Activated T-helper 9 cell treated with anti-CD3 and anti-CD28 coated beads, Interleukin-2, amount 50 U/mL, for 16 hours (primary cell): ENCODE results near the gene NUP50.

ENCODE experiments used
- DNase-seq: peaks from one replicate; pipeline ENCODE4 v3.0.0-alpha.2; 2020; ENCODE audit warnings: low read depth

The NUP50 gene

DNA sequence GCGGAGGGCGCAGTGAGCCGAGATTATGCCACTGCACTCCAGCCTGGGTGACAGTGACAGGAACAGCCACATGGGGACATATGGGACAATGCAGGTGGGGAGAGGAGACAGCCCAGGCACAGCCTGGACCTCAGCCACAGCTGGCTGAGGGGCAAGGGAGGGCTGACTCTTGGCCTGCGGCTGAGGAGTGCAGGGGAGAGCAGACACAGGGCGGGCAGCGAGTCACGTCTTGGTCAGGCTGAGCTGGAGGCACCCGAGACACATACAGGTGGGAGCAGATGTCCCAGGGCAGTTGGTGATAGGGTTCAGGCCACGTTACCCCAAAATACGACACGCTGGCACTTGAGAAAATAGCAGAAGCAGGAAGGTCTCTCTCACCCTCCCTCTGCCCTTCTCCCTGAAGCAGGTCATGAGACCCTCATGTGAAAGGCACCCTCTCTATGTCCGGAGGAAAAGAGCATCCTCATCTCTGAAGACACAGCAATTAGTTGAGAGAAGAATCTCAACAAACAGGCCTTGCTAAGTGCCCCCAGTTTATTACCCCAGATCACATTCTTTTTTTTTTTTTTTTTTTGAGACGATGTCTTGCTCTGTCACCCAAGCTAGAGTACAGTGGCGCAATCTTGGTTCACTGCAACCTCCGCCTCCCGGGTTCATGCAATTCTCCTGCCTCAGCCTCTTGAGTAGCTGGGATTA lies 66.4 kb downstream of the NUP50 start:
- DNase-seq = no peak

DNA sequence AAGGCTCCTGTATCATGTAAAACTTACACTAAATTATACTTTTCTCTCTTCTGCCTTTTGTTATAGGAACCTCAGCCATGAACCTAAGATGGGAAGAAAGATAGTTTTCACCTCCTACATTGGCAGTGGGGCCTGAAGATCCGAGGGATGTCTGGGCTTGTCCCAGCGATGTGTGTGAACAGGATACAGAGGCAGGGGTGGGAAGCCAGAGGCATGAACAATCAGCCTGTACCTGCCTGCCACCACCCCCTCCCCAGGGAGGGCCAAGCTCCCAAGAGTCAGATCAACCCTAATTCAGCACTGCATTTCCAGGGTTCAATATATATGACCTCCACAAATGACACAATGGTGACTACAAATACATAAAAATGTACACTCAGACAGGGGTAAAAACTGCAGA lies 67.6 kb downstream of the NUP50 start:
- no peak for DNase-seq

DNA sequence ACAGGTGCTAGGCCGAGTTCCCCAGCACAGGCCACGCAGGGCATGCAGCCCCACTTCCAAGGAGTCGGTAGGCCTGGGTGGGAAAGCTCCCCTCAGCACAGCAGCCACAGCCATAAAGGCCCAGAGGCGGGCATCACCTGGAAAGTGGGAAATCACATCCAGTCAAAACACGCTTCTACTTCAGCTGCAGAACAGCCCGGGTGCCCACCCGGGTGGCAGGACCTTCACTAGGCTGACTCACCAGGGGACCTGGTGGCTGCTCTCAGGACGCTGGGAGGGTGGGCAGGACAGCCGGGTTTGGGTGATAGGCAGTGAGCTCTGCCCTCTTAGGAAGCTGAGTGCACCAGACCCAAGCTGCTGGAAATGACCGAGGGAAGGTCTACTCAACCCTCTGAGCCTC lies 69.7 kb downstream of the NUP50 start:
- no peak for DNase-seq

DNA sequence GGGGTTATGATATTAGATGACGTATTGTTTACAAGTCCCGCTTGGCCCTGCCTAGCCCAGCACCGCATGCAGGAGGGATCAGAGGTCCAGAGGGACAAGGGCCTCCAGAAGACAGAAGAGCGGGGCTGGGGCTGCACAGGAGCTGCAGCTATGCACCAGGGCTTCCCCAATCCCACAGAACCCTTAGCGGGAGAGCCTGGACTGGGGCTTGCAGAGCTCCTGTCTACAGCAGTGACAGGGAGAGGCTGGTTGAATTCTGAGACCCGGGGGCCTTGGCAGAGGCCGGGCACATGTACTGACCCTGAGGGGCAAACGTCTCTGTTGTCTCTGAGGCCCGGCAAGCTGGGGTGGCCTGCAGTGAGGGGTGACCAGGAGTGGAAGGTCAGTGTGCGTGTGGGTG lies 70.1 kb downstream of the NUP50 start:
- no peak for DNase-seq

DNA sequence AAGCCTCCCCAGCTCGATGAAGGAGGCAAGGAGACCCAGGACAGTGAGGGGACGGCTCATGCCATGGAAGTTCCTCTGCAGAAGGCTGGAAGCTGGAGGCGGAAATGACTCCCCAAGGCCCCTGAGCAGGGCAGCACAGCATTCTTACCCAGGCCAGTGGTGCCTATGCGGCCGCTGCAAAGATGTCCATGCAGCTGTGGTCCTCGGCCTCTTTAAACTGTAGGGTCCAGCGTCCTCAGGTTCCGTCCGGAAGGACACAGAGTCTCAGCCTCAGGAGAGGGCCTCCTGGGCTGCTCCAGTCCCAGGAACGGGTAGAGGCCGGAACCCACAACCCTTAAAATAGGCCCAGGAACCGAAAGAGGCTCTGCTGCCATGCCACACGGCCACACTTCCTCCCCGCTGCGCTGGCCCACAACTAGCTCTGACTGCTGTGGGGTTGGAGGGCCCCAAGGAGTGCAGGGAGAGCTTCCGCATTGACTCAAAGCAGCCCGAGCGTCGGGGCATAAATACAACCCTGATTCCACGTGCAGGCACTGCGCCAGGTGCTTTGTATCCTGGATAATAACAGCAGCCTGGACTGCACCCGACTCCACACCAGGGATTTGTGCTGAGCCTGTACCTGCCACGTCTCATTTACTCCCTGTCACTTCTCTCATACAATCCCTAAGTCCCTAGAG lies 71.5 kb downstream of the NUP50 start:
- no peak for DNase-seq

DNA sequence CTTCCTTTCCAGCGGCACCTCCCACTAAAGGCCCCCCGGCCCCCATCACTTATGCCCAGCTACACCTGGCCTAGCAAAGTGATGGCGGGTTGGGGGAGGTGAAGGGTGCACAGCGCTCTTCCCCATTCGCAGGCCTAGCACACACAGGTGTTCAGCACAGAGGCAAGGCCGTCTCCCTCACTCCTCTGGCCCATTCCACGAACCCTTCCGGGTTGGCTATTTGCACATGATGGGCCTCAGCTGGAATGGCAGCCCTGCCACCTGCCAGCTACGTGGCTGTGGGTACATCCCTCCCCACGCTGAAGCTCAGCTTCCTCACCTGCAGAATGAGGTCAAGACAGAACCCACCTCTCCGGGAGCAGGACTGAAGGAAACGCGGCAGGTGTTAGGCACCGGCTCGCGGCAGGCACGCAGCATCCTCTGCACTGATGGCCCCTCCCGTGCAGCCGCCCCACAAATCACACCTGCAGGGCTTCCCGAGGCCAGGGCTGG lies 72.2 kb downstream of the NUP50 start:
- no peak for DNase-seq

DNA sequence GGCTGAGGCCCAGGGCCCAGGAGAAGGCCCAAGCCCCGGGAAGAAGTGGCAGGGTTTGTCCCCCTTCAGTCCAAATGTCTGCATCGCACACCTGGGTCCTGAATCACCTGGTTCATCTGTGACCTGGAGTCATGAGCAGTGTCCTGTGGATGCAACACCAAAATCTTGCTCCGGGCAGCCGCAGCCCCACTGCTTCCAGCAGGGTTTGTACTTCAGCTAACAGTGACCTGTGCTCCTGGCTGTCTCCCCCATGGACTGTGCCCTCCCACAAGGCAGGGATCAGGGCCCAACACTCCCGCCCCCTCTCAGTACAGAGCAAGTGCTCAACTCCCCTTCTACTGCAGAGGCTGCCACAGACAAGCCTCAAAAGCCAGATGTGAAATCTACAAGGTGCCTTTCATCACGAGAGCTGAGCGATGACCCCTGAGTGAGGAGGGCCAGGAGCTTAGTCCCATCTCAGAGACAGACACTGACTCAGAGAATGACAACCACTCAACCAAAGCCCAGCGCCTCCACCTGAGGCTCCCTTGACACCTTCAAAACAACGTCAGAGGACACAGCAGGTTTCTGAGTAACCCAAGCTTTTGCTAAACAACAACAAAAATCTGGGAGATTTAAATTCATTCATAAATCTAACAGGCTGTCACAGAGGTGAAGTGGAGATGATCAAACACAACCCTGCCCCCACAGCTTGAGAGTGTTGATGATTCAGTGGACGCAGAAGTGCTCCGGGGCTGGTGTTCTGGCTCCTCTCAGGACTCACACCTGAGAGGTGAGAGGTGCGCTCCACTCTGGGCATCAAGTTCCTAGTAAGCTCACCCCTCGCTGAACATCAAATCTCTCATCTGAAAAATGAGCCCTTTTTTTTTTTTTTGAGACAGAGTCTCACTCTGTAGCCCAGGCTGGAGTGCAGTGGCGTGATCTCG lies 73.6 kb downstream of the NUP50 start:
- DNase-seq = no peak
